Gastrocnemius medialis (tissue), 4 donors: ENCODE results near the gene MAGOH. TPM values are rescaled to one million over a fixed set of nuclear protein-coding genes. Genes with fewer than 3 reads are reported as not detected.

Experiments
- ATAC-seq, 2 donors: fragments of 150-250 bp; one replicate each; pipeline ENCODE4 v1.9.1; 2016
- DNase-seq, 2 donors: peaks; one replicate each; pipeline ENCODE4 v3.0.0-alpha.2; 2019
- H3K27ac ChIP-seq, 4 donors: fragments of 200-600 bp; sonication (generic); 1 replicate in 1 of 4; 2 replicates in 3 of 4; pipeline ENCODE4 v1.5.1; 2016 to 2018; ENCODE audit warnings: mild to moderate bottlenecking in 2 of 4, moderate library complexity in 1 of 4
- H3K27me3 ChIP-seq, 3 donors: fragments of 200-600 bp; sonication (generic) in 2 of 3; 1 replicate in 1 of 3; 2 replicates in 2 of 3; pipeline versions ENCODE4 v1.5.1 to v1.6.0; 2016 to 2019; ENCODE audit warnings: mild to moderate bottlenecking in 1 of 3, moderate library complexity in 1 of 3
- H3K36me3 ChIP-seq, 2 donors: fragments of 200-600 bp; sonication (generic) in 1 of 2; one replicate each; pipeline ENCODE4 v1.5.1; 2017 to 2018
- H3K4me1 ChIP-seq, 2 donors: fragments of 200-600 bp; sonication (generic) in 1 of 2; one replicate each; pipeline ENCODE4 v1.5.1; 2016 to 2017; ENCODE audit warnings: mild to moderate bottlenecking in 2 of 2
- H3K4me3 ChIP-seq, 4 donors: fragments of 200-600 bp; sonication (generic) in 3 of 4; 1 replicate in 1 of 4; 2 replicates in 3 of 4; pipeline ENCODE4 v1.5.1; 2016 to 2019; ENCODE audit warnings: mild to moderate bottlenecking in 2 of 4
- H3K9me3 ChIP-seq, 3 donors: fragments of 200-600 bp; sonication (generic) in 2 of 3; 1 replicate in 1 of 3; 2 replicates in 2 of 3; pipeline ENCODE4 v1.5.1; 2016 to 2019
- POLR2A ChIP-seq, 2 donors: fragments of 450-650 bp; IDR thresholded peaks; one replicate each; pipeline ENCODE4 v1.6.1; 2017; ENCODE audit warnings: antibody characterized with exemption in 2 of 2, mild to moderate bottlenecking in 2 of 2, moderate library complexity in 2 of 2
- in situ Hi-C, 4 donors: fragments of 200-750 bp; cut with MboI; loops; one replicate each; pipeline versions ENCODE4 v1.15.0 to v1.8.0; 2017; ENCODE audit warnings: low sequenced_read_pairs in 4 of 4
- intact Hi-C: fragments of 100-400 bp; cut with DNase I; formaldehyde crosslinking; loops from one replicate; pipeline ENCODE4 v1.15.1; 2023; ENCODE audit warnings: low total_unique reads
- total RNA-seq, 4 donors: library from RNA; depleted of rRNA; stranded (reverse); fragments of >200 nt; gene quantifications; one replicate each; pipeline versions ENCODE4 v1.1.0 to v1.2.3, GENCODE V29; 2016
- TF ChIP-seq, protein P1 (sequence below), 5 experiments: fragments of 450-650 bp in 3 of 5; fragments of 200-600 bp in 2 of 5; sonication (generic) in 2 of 5; IDR thresholded peaks in 4 of 5; conservative IDR thresholded peaks in 1 of 5; 1 replicate in 4 of 5; 2 replicates in 1 of 5; pipeline ENCODE4 v1.5.1; 2016 to 2019; ENCODE audit warnings: antibody characterized with exemption in 5 of 5, mild to moderate bottlenecking in 3 of 5, moderate library complexity in 3 of 5

Gene MAGOH
- total RNA-seq, 4 donors from 2014 or later, result 12.9 to 34.3 (median 19.8) TPM

DNA sequence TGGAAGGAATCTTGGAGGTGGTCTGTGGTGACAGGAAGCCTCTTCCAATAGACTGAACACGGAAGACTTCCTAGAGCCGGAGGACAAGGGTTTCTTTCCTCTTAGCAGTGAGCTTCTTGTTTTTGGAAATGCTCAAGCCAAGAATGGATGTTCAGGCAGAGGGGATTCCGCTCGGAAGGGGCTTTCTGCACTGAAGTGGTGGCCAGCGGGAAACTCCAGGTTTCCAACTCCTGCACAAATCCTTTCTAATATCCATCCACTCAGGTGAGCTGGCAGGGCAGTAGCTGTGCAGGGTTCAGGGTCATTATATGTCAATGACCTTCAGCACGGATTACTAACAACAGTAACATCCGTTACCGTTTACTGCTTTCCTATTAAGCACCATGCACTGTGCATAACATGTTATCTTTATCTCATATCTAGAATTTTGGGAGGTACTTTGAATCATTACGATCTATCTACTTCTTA, 42.3 kb downstream of the MAGOH start:
- intact Hi-C loops (loop anchor here (1.0 to 5.0 kb wide), 3 partner anchors 24 to 751 kb away; partner anchors contain the start of genes CZIB, IFT25, LRRC42 and MAGOH), in situ Hi-C loops (loop anchor here in 3 of 4 donors (25.0 kb wide), 2 partner anchors 284 to 484 kb away; partner anchors contain the start of gene ECHDC2 (in 2 of the 3))
- Histone ChIP-seq H3K27ac (peak overlapping the region; percentile 88 to 98 (median 96)), H3K9me3 (no peaks in the 10 kb centered on the region), H3K27me3 (no peaks in the 10 kb centered on the region), H3K4me1 (peaks cover 27 to 30% of the 10 kb centered on the region in 2 donors), H3K36me3 (no peaks in the 10 kb centered on the region), H3K4me3 (peak overlapping the region; percentile 83 to 94 (median 88))
- no peak for DNase-seq
- TF ChIP-seq POLR2A (IDR thresholded peaks at IDR 0.05), result no peak
- TF ChIP-seq, protein P1, sequence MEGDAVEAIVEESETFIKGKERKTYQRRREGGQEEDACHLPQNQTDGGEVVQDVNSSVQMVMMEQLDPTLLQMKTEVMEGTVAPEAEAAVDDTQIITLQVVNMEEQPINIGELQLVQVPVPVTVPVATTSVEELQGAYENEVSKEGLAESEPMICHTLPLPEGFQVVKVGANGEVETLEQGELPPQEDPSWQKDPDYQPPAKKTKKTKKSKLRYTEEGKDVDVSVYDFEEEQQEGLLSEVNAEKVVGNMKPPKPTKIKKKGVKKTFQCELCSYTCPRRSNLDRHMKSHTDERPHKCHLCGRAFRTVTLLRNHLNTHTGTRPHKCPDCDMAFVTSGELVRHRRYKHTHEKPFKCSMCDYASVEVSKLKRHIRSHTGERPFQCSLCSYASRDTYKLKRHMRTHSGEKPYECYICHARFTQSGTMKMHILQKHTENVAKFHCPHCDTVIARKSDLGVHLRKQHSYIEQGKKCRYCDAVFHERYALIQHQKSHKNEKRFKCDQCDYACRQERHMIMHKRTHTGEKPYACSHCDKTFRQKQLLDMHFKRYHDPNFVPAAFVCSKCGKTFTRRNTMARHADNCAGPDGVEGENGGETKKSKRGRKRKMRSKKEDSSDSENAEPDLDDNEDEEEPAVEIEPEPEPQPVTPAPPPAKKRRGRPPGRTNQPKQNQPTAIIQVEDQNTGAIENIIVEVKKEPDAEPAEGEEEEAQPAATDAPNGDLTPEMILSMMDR (IDR thresholded peaks at IDR 0.05 in 4 of 5, conservative IDR thresholded peaks at IDR 0.05 in 1 of 5), result no peak
- ATAC-seq, result peak in 1 of 2 donors; percentile 25

DNA sequence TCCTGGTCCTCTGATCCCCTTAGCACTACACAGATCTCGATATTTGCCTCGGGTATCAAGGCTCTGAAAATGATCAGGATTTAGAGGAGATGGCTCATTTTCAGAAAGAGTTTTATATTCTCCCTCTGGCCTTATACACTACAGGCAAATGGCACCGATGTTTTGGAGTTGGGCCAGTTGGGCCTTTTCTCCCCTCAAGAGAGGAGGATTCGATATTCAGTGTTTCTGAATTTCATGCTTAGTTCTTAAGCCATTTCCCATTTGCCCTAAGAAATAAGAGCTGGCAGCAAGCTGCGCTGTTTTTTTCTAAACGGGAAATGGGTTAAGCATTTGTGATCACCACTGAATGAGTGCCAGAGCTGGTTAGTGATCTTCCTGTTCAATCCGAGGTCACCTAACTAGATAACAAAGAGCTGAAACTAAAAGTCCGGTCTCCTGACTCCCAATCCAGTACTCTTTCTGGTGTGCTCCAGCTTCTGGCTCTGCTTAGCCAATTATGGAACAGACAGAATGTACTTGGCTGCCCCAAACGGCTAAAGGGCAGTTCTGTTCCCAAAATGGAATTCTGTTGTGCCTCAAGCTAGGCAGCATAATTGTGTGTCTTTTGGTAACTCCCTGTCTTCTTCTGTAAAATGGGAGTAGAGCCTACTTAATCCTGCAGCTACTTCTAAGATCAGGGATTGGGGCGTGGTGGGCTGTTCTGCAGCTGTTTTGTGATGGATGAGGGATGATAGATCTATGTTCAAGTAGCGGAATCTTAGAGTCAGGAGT, 42.9 kb downstream of the MAGOH start:
- Histone ChIP-seq H3K27ac (peak overlapping the region; percentile 88 to 98 (median 96)), H3K27me3 (no peaks in the 10 kb centered on the region), H3K36me3 (no peaks in the 10 kb centered on the region), H3K4me3 (peak overlapping the region in 1 of 4 donors; percentile 83), H3K4me1 (peaks cover 27 to 30% of the 10 kb centered on the region in 2 donors), H3K9me3 (no peaks in the 10 kb centered on the region)
- no peak for DNase-seq
- in situ Hi-C loops (loop anchor here in 3 of 4 donors (25.0 kb wide), 2 partner anchors 283 to 483 kb away; partner anchors contain the start of gene ECHDC2 (in 2 of the 3)), intact Hi-C loops (loop anchor here (1.0 to 5.0 kb wide), 3 partner anchors 25 to 752 kb away; partner anchors contain the start of genes CZIB, IFT25, LRRC42 and MAGOH)
- TF ChIP-seq, protein P1 (IDR thresholded peaks at IDR 0.05 in 4 of 5, conservative IDR thresholded peaks at IDR 0.05 in 1 of 5), result no peak
- TF ChIP-seq POLR2A (IDR thresholded peaks at IDR 0.05), result no peak
- no peak for ATAC-seq

DNA sequence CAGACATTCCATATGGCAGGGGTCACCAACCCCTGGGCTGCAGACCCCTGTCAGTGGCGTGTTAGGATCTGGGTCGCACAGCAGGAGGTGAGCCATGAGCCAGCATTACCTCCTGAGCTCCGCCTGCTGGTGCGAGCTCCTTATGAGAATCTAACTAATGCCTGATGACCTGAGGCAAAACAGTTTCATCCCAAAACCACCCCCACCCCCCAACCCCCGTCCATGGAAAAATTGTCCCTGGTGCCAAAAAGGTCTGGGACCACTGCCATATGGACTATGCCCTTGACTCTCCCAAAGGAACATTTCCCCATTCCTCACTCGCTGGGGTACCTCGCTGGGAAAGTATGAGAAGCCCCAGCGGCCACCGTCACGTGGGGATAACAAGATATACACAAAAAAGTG, 48.1 kb downstream of the MAGOH start:
- ATAC-seq, result no peak
- in situ Hi-C loops, result loop anchor here in 3 of 4 donors (25.0 kb wide), 2 partner anchors 278 to 478 kb away; partner anchors contain the start of gene ECHDC2 (in 2 of the 3)

DNA sequence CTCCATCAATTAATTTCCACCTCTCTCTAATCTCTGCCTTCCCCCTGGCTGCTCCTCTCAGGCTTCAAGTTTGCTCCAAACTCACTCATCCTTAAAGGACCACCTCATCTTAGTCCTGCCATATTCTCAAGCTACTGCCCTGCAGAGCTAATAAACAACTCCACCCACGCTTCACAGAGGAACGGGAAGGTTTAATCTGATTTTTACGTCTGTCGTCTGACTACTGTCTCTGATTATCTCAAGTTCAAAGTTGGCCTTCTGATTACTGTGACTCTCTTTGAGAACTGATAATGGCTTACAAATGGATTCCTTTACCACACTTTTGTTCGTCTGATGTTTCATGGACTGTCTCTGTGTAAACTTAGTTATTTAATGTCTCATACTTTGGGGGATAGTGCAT, 49.3 kb downstream of the MAGOH start:
- no peaks in the 10 kb centered on the region for H3K9me3 ChIP-seq
- no peaks in the 10 kb centered on the region for H3K36me3 ChIP-seq
- no peak for TF ChIP-seq POLR2A (IDR thresholded peaks at IDR 0.05)
- TF ChIP-seq, protein P1 (IDR thresholded peaks at IDR 0.05 in 4 of 5, conservative IDR thresholded peaks at IDR 0.05 in 1 of 5), result no peak
- no peak overlapping the region for H3K4me3 ChIP-seq
- intact Hi-C loops, result no loop called here
- H3K27me3 ChIP-seq, result no peaks in the 10 kb centered on the region
- no peak for ATAC-seq
- in situ Hi-C loops, result loop anchor here in 3 of 4 donors (25.0 kb wide), 2 partner anchors 277 to 477 kb away; partner anchors contain the start of gene ECHDC2 (in 2 of the 3)
- no peak overlapping the region for H3K27ac ChIP-seq
- H3K4me1 ChIP-seq, result no peaks in the 10 kb centered on the region
- no peak for DNase-seq

More for the DNA sequence above, 48.1 kb downstream of the MAGOH start:
- Histone ChIP-seq H3K27ac (no peak overlapping the region), H3K4me1 (peaks cover 0 to under 1% of the 10 kb centered on the region in 2 donors), H3K9me3 (no peaks in the 10 kb centered on the region), H3K27me3 (no peaks in the 10 kb centered on the region), H3K36me3 (no peaks in the 10 kb centered on the region), H3K4me3 (no peak overlapping the region)
- intact Hi-C loops, result no loop called here
- no peak for TF ChIP-seq POLR2A (IDR thresholded peaks at IDR 0.05)
- TF ChIP-seq, protein P1 (IDR thresholded peaks at IDR 0.05 in 4 of 5, conservative IDR thresholded peaks at IDR 0.05 in 1 of 5), result no peak
- DNase-seq, result no peak
